Smooth muscle cell (in vitro differentiated cells): ENCODE data around the gene CARD8. TPM values are rescaled to one million over a fixed set of nuclear protein-coding genes. Genes with fewer than 3 reads are reported as not detected.

Source experiments
- DNase-seq: peaks from one replicate; lab custom pipeline; 2025; ENCODE audit not compliant: unreplicated experiment; lab: John Stamatoyannopoulos, UW
- H2AFZ ChIP-seq: fragments of 200-600 bp; sonication (generic); 2 replicates; pipeline ENCODE4 v1.6.0; 2016; ENCODE audit warnings: antibody characterized with exemption, low read depth, mild to moderate bottlenecking
- H3F3A ChIP-seq: fragments of 200-600 bp; sonication (generic); 2 replicates; pipeline ENCODE4 v1.6.0; 2017; ENCODE audit warnings: antibody characterized with exemption, low read depth
- H3K27ac ChIP-seq: fragments of 200-600 bp; sonication (generic); 2 replicates; pipeline ENCODE4 v1.5.1; 2016; ENCODE audit warnings: low read depth, mild to moderate bottlenecking
- H3K27me3 ChIP-seq: fragments of 200-600 bp; sonication (generic); 2 replicates; pipeline ENCODE4 v1.6.1; 2016; ENCODE audit warnings: low read depth, mild to moderate bottlenecking
- H3K36me3 ChIP-seq: fragments of 200-600 bp; sonication (generic); 2 replicates; pipeline ENCODE4 v1.5.1; 2016; ENCODE audit warnings: low read depth
- H3K4me1 ChIP-seq: fragments of 200-600 bp; sonication (generic); 2 replicates; pipeline ENCODE4 v1.5.1; 2016; ENCODE audit warnings: low read depth
- H3K4me2 ChIP-seq: fragments of 200-600 bp; sonication (generic); 2 replicates; pipeline ENCODE4 v1.6.0; 2016; ENCODE audit warnings: mild to moderate bottlenecking
- H3K4me3 ChIP-seq: fragments of 200-600 bp; sonication (generic); 2 replicates; pipeline ENCODE4 v1.5.1; 2016; ENCODE audit warnings: mild to moderate bottlenecking
- H3K79me2 ChIP-seq: fragments of 200-600 bp; sonication (generic); 2 replicates; pipeline ENCODE4 v1.6.0; 2016; ENCODE audit warnings: low read depth, mild to moderate bottlenecking
- H3K9ac ChIP-seq: fragments of 200-600 bp; sonication (generic); 2 replicates; pipeline ENCODE4 v1.6.0; 2016; ENCODE audit warnings: low read depth
- H3K9me3 ChIP-seq: fragments of 200-600 bp; sonication (generic); replicated peaks from 2 replicates; pipeline ENCODE4 v1.5.1; 2016; ENCODE audit warnings: low read depth
- H4K20me1 ChIP-seq: fragments of 200-600 bp; sonication (generic); 2 replicates; pipeline ENCODE4 v1.6.0; 2016; ENCODE audit warnings: low read depth
- CTCF ChIP-seq: fragments of 200-600 bp; sonication (generic); IDR thresholded peaks from 2 replicates; pipeline ENCODE4 v1.5.1; 2017; ENCODE audit warnings: borderline replicate concordance, mild to moderate bottlenecking, antibody characterized with exemption; ENCODE audit not compliant: insufficient read depth, poor library complexity, severe bottlenecking
- WGBS: methylation state at CpG from one replicate; pipeline ENCODE4 v1.1.7; 2016; ENCODE audit warnings: low lambda C conversion rate; 5-methylcytosine and 5-hydroxymethylcytosine counted together
- polyA plus RNA-seq: library from polyadenylated mRNA; unstranded; fragments of >200 nt; fragmentation: Nextera tagmentation; extraction: Ambion mirVana; gene quantifications from 2 replicates; pipeline ENCODE4 v1.2.1, GENCODE V29; 2016
- total RNA-seq: library from RNA; depleted of rRNA; stranded (reverse); fragments of >200 nt; gene quantifications from 2 replicates; pipeline ENCODE4 v1.2.3, GENCODE V29; 2014

The CARD8 gene
- total and polyA plus RNA-seq, 2 experiments from 2014 or later, result 9.0 to 17.7 TPM

GRCh38 chr19:48250290-48251025, 5.3 kb downstream of the CARD8 start:
- no peak for TF ChIP-seq CTCF
- Histone ChIP-seq H3K36me3 (no peaks in the 10 kb centered on the region), H3K27ac (no peak overlapping the region), H3K4me2 (no peak overlapping the region), H3K79me2 (peaks cover 27% of the 10 kb centered on the region), H3K9me3 (no peaks in the 10 kb centered on the region), H3K9ac (no peak overlapping the region), H4K20me1 (no peaks in the 10 kb centered on the region), H3K4me1 (peaks cover 8% of the 10 kb centered on the region), H3K27me3 (no peaks in the 10 kb centered on the region), H3F3A (no peaks in the 10 kb centered on the region), H3K4me3 (no peak overlapping the region), H2AFZ (no peak overlapping the region)
- 94% methylated on average over 2 of the region's 2 CpGs for WGBS
- no peak for DNase-seq

- Histone ChIP-seq H3K9ac (no peak overlapping the region), H3K27ac (no peak overlapping the region), H4K20me1 (no peaks in the 10 kb centered on the region), H3K4me3 (no peak overlapping the region), H3K4me1 (no peaks in the 10 kb centered on the region), H2AFZ (no peak overlapping the region), H3K9me3 (no peaks in the 10 kb centered on the region), H3K79me2 (peaks cover 19% of the 10 kb centered on the region), H3K36me3 (no peaks in the 10 kb centered on the region), H3K4me2 (no peak overlapping the region), H3F3A (no peaks in the 10 kb centered on the region), H3K27me3 (no peaks in the 10 kb centered on the region)
- DNase-seq, result no peak
- WGBS, result 93% methylated on average over 13 of the region's 13 CpGs
- TF ChIP-seq CTCF, result no peak
These were observed 6.2 kb downstream of the CARD8 start for GRCh38 chr19:48249502-48250014.

- no peaks in the 10 kb centered on the region for H3F3A ChIP-seq
- 97% methylated on average over 7 of the region's 7 CpGs for WGBS
These were observed 7.5 kb downstream of the CARD8 start for GRCh38 chr19:48248081-48248833.

More at GRCh38 chr19:48248081-48248833, 7.5 kb downstream of the CARD8 start:
- no peaks in the 10 kb centered on the region for H3K36me3 ChIP-seq
- no peaks in the 10 kb centered on the region for H3K27me3 ChIP-seq
- no peak overlapping the region for H3K27ac ChIP-seq
- H3K4me3 ChIP-seq, result no peak overlapping the region
- H3K9ac ChIP-seq, result no peak overlapping the region
- no peak overlapping the region for H2AFZ ChIP-seq
- no peaks in the 10 kb centered on the region for H3K4me1 ChIP-seq
- no peaks in the 10 kb centered on the region for H4K20me1 ChIP-seq
- no peak for TF ChIP-seq CTCF
- H3K4me2 ChIP-seq, result no peak overlapping the region
- H3K79me2 ChIP-seq, result peaks cover 6% of the 10 kb centered on the region
- no peak for DNase-seq
- H3K9me3 ChIP-seq, result no peaks in the 10 kb centered on the region
